Measurements from ENCODE around the gene ELP5.

ELP5 gene

DNA sequence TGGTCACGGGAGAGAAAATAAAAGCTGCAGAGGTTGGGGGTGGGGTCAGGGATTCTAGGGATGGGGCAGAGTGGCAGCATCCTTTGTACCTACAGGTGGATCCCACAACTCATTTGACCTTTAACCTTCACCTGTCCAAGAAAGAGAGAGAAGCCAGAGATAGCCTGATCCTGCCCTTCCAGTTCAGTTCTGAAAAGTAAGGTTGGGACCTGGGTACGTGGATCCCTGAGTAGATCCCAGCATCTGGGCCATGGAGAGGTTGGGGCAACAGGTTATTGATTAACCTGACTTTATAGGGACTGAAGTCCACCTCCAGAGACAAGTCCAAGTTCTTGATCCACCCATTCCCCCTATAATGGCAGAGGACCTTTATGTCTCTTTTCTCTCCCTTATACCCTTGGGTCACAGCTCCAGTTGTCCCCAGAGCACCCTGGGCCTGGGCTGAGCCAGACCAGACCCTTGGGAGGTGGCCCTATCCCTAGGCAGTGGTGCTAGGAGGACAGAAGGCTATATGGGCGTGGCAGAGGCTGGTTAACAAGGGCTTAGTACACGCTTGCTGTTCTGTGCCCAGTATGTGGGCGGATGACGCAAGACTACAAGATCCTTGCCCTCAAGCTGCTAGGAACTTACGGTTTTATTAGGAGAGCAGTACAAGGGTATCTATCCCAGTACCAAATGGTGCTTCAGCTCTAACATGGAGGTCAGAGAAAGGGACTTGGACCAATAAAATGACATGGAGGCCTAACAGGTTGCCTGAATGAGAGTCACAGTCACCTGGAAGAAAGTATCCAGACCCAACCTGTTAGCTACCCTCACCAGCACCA, 6.9 kb downstream of the ELP5 start:
- DNase-seq, result no peak

DNA sequence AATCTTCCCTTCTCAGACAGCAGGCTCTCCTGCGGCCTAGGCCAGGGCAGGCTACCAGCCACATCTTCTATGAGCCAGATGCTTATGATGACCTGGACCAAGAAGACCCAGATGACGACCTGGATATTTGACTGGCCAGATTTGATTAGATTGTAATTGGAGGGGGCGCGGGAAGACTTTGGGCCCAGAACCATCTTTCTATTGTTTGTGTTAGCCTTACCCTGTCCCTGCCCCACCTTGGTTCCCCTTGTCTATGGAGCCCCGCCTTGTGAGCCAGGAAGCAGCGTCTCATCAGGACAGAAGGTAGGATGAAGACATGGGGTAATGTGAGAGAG, 7.5 kb downstream of the ELP5 start:
- DNase-seq, result no peak

DNA sequence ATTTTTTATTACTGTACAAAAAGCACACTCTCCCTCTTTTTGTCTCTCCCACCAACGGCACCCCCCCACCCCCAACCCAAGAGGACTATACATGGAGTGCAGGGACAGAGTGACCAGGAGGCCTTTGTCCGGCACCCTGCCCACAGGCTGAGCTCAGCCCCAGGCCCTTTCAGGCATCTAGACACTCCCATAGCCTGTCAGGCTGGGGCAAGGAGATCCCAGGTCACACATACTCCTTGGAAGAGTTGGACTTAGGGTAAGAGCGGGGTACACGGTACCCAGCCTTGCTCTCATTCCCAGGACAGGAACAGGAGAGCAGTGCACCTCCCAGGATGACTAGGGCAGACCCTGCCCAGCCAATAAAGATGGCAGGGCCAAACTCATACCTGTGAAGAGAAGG, 8.1 kb downstream of the ELP5 start:
- DNase-seq, result no peak

DNA sequence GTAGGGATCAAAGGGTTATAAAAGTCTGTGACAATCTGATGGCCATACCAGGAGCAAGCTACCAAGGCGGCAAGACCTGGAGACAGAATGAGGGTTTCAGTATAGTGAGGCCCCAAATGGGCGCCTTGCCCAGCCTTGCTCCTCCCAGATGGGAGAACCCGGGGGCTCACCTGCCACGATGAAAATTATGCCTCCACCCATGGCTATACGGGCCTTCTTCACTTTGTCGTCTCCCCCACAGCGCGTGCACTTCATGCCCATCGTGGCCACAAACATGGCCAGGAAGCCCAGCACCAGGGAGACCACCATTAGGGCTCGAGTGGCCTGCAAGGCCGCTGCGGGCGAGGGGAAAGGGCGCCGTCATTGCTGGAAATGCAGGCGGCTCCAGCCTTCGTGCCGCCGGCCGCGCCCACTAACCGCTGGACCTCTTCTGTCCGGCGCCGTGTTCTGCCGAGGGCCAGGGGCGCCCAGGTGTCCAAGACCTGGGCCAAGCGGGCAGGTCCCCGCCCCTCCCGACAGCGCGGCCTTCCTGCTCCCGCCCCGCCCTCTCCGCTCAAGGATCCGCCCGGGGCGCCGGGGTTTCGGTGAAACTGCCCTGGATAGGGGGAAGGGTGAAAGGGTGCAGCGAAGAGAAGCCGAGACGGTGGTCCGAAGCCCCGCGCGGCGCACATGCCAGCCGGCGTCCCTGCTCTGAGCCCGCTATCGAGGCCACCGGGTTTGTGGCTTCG, 8.8 kb downstream of the ELP5 start:
- DNase-seq, result no peak

DNA sequence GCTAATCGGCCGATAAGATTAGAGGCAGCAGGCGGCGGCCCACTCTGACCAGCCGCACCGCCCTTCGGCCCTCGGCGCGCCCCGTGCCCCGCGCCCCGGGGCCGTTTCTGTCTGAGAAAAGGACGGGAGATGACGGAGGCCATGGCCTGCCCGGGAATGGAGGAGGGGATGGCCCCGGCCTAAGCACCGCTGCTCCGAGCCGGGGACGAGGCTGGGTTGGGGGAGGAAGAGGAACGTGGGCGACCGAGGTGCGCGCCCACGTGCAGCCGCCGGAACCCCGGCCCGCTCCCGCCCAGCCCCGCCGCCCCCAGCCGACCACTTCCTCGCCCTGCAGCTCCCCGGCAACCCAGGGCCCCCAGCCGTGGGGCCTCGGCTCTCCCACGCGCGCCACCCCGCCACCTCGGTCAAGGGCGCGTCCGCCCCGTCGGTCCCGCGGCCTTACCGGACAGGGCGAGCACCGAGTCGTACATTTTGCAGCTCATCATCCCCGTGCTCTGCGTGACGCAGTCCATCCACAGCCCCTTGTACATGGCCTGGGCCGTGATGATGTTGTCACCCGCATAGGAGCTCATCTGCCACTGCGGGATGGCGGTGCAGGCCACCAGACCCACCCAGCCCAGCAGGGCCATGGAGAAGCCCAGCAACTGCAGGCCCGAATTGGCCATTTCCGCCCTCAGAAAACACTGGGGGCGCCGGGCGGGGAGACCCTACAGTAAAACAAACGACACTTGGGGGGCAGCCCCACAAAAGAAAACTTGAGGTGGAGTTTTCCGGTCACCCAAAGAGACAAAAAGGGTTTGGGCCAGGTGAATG, 9.6 kb downstream of the ELP5 start:
- DNase-seq, result no peak

DNA sequence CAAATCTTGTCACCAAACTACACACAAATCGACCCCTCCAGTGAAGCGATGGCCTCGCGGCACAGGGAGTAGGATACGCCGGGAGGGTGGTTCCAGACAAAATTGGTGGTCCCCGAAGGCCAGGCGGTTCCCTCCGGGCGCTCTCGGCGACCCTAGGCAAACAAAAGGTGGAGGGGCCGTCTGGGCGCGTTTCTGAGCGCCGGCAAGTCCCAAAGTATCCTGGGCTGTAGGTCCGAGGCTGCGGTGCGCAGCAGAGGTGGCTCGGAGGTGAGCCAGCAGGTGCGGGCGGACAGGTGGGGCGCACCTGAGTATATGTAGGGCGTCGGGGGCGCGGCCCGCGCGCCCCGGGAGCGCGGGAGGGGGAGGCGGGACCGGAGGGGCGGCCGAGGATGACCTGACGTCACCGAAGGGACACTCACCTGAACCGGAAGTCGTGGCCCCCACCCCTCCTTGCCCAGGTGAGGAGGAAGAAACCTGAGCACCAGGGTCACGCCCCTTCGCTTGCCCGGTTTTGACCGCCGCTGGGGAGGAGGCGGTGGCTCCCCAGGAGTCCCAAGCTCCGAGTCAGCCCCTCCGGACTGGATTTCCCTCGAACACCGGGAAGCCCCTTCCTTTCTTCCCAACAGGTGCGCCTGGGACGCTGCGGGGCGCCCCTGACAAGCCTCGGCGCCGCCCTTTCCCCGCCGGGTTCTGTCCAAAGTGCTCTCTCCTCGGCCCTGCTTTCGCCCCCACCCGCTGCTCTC, 10.3 kb downstream of the ELP5 start, which contains the start of gene CLDN7:
Gene CLDN7, minus strand, starts transcription at position 287 of the 743 bp plus-strand sequence. CDS start 435 bp downstream, outside the sequence.
- DNase-seq, result no peak

DNA sequence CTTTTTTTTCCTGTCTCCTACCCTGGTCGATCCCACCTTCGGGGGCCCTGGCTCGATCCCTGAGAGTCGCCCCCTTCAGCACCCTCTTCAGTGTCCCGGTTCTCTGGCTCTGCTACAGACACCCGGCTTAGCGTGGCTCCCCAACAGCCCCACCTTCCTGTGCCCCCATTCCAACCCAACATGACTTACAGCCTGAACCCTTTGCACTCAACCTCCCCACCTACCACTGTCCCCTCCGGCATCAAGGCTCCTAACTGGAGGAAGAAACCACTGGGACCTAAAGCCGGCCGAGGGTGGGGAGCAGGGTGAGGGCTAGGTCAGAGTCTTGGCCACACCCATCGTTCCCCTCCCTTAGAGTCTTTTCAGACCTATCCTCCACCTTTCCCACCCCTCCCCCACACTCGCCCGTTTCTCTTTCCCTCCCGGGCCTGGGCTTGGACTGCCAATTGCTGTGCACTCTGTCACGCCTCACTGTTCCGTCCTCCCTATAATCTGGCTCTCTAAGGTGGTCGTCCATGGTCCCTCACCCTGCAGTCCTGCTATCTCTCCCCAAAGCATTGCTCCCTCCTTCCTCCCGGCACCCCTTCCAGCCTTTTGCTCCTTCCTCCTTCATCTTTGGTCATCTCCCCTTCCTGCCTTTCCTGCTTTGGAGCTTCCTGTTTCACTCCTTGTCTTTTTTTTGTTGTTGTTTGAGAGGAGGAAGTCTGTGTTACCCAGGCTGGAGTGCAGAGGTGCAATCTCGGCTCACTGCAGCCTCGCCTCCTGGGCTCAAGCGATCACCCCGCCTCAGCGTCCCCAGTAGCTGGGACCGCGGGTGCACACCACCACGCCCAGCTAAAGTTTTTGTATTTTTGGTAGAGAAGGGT, 11.2 kb downstream of the ELP5 start:
- no peak for DNase-seq

DNA sequence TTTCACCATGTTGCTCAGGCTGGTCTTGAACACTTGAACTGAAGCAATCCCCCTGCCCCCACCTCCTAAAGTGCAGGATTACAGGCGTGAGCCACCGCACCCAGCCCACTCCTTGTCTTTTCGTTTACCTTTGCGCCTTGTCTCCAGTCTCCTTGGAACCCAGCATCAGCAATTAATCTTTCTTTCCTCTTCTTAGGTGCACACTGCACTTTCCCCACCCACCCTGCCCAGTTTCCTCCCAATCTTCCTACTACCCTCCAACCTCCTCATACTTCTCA, 11.7 kb downstream of the ELP5 start:
- DNase-seq, result no peak

DNA sequence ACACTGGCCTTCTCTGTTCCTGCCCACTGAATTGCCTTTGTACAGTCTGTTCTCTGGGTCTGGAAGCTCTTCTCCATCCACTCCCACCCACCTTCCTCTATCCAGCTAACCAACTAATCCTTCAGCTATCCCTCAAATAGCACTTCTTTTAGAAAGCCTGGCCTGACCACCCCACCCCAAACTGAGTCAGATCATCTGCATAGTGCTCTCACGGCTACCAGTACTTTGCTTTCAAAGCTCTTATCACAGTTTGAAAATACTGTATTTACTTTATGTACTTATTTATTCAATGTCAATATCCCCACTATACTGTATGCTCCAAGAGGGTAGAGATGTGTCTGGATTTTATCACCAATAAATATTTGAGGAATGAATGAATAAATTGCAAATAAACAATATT, 14.8 kb downstream of the ELP5 start:
- DNase-seq, result no peak

DNA sequence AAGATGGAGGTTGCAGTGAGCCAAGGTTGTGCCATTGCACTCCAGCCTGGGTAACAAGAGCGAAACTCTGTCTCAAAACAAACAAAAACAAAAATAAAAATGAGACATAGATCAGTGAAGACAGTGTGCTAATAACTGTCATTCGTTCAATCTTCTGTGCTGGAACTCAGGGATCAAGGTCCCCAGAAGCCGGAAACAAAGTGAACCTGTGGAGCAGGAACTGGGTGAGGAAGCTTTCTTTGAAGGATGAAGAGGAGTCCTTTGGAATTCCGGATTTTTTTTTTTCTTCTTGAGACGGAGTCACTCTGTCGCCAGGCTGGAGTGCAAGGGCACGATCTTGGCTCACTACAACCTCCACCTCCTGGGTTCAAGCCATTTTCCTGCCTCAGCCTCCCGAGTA, 27.4 kb downstream of the ELP5 start:
- no peak for DNase-seq

DNA sequence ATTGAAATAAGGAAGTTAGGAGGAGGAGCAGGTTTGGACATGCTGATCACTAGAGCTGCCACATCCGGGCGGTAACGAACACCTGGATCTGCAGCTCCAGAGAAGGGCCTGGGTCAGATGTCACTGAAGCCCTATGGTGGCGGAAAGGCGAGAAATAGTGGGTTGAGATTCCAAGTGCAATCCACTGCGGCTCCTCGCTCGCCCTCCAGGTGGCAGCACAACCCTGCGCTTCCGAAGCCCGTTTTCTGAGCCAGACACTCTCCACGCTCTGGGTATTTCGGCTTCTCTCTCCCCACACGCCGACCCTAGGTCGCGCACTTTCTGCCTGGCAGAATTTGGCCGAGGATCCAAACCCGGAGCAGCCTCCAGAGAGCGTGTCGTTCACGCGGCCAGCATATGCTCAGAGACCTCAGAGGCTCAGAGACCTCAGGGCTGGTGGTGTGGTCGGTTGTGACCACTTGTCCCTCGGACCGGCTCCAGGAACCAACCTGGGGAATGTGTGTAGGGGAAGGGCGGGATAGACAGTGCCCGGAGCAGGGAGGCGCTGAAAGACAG, 28.6 kb downstream of the ELP5 start:
- DNase-seq, result peak; percentile 83

DNA sequence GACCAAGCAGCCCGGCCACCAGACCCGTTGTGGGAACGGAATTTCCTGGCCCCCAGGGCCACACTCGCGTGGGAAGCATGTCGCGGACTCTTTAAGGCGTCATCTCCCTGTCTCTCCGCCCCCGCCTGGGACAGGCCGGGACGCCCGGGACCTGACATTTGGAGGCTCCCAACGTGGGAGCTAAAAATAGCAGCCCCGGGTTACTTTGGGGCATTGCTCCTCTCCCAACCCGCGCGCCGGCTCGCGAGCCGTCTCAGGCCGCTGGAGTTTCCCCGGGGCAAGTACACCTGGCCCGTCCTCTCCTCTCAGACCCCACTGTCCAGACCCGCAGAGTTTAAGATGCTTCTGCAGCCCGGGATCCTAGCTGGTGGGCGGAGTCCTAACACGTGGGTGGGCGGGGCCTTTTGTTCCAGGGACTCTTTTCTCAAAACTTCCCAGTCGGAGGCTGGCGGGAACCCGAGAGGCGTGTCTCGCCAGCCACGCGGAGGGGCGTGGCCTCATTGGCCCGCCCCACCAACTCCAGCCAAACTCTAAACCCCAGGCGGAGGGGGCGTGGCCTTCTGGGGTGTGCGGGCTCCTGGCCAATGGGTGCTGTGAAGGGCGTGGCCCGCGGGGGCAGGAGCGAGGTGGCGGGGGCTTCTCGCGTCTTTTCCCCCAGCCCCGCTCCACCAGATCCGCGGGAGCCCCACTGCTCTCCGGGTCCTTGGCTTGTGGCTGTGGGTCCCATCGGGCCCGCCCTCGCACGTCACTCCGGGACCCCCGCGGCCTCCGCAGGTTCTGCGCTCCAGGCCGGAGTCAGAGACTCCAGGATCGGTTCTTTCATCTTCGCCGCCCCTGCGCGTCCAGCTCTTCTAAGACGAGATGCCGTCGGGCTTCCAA, 29.3 kb downstream of the ELP5 start, which contains the start of gene SLC2A4:
Gene SLC2A4, plus strand, starts transcription at position 645 of the 879 bp plus-strand sequence. Its CDS starts 217 bp downstream, at position 862.
- peak; percentile 48 for DNase-seq

DNA sequence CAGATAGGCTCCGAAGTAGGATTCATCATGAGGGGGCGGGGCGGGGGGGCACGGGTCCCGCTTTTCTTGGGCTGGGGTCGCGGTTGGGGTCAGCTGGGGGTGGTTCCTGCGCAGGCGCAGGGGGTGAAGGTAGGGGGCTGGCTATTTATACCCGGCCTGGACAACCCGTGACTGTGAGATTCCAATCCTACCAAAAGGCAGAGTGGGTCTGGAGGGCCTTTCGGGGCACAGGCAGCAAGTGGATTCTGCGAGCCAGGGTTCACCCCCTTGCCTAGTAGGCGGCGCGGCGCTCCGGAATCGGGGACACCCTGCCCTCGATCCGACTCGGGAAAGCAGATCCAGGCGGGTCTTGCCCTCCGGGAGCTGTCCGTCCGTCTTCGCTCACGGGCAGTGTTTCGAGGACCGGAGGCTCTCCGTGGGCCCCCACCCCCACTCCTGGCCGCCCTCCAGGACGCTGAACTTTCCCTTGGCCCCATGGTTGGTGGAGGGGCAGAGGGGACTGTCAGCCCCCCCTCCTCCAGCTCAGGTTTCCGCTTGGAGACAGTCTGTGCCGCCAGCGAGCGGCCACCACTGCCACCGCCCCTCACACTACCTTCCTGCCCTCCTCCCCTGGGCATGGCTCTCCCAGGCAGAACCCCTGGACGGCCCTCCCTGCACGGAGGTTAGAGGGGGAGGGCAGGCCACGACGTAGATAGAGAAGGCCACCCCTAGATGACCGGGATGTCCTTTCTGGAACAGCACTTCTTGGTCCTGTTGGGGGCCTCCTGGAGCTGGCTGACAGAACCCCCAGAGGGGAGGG, 30.1 kb downstream of the ELP5 start:
- no peak for DNase-seq

DNA sequence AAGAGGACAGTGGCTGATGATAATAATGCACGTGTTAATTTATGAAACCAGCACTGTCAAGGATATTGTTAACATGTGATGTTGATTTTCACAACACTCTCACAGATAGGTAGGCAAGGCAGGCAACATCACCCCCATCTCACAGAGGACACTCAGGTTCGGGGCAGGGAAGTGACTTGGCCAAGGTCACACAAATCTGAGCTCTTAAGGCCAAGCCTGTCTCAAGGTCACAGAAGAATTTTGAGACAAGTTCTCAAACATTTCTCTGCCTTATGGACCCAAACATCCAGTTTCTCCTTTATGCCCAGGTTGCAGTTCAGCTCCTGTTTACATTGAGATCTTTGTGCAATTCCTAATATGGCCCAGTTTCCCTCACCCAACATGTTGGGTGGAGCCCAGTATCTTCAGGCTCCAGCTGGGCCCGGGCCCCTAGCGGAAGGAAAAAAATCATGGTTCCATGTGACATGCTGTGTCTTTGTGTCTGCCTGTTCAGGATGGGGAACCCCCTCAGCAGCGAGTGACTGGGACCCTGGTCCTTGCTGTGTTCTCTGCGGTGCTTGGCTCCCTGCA, 30.8 kb downstream of the ELP5 start:
- DNase-seq, result no peak

DNA sequence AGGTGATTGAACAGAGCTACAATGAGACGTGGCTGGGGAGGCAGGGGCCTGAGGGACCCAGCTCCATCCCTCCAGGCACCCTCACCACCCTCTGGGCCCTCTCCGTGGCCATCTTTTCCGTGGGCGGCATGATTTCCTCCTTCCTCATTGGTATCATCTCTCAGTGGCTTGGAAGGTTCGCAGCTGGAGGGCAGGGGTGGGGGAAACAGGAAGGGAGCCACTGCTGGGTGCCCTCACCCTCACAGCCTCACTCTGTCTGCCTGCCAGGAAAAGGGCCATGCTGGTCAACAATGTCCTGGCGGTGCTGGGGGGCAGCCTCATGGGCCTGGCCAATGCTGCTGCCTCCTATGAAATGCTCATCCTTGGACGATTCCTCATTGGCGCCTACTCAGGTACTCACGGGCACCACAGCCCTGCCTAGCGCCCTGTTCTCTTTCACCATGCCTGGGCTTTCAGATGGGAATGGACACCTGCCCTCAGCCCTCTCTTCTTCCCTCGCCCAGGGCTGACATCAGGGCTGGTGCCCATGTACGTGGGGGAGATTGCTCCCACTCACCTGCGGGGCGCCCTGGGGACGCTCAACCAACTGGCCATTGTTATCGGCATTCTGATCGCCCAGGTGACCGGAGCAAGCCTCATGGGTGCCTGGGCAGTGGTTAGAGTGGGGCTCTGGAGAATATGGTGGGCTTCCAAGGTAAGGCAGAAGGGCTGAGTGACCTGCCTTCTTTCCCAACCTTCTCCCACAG, 31.6 kb downstream of the ELP5 start:
- no peak for DNase-seq

DNA sequence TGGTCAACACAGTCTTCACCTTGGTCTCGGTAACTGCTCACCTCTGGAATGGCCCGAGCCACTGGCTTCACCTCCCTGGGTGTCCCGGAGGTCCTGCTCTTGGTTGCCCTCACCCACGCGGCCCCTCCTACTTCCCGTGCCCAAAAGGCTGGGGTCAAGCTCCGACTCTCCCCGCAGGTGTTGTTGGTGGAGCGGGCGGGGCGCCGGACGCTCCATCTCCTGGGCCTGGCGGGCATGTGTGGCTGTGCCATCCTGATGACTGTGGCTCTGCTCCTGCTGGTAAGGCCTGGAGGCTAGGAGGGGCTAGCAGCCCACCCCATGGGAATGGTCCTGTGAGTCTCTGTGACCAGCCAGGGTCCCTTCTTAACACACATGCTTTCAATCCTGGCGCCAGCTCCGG, 32.9 kb downstream of the ELP5 start:
- no peak for DNase-seq

DNA sequence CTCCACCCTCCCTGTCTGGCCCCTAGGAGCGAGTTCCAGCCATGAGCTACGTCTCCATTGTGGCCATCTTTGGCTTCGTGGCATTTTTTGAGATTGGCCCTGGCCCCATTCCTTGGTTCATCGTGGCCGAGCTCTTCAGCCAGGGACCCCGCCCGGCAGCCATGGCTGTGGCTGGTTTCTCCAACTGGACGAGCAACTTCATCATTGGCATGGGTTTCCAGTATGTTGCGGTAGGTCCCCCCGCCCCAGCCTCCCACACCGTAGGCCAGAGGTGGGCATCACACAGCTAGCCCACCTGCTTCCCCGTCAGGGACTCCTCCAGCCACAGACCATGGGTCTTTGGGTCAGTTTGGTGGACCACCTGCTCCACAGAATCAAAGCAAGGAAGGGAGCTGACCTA, 33.7 kb downstream of the ELP5 start:
- no peak for DNase-seq

DNA sequence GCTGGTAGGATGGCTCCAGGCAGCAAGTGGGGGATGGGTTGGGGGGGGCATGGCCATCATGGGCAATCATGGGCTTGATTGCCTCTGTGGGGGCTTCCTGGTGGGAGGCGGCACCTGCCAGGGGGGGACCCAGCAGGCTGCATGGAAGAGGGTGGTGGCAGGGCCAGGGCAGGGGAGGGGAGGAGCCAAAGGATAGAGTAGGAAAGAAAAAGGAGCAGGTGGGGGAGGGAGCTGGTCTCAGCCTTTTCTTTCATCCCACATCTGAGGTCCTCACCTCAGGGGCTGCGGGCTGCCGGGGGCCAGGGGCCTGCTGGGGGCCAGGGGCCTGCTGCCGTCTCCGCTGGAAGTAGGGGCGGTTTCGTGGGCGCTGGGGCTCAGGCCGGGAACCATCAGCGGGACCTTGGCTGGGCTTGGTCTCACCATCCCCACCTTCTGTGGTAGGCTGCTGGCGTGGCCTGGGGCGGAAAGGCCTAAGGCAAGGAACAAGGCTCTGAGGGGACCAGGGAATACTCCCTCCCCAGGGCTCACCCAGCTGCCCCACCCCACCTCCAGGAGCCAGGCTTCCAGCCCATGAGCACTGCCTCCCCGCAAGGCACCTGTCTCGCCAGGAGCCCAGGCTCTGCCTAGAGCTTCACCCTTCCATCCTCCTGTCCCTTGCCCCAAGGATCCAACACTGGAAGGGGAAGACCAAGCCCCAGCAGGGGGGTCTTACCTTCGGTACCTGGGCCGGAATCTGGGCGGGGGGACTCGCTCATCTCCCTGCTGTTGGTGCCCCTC, 37.4 kb downstream of the ELP5 start:
- DNase-seq, result no peak

Measured in NCI-H1694 treated with DMSO at 0.1 percent for 48 hours (cell line).